Vagina (tissue), 2 donors: ENCODE data around the gene WAPL.
"Not testable (repeated sequence)": the region's sequence is repeated elsewhere in the genome, so short reads cannot be mapped to it uniquely, and the experiment has no call there.

ENCODE experiments used
- POLR2A ChIP-seq, 2 donors: fragments of 450-650 bp; IDR thresholded peaks; one replicate each; pipeline ENCODE4 v1.6.1; 2017; ENCODE audit warnings: antibody characterized with exemption in 2 of 2, mild to moderate bottlenecking in 2 of 2, moderate library complexity in 2 of 2
- POLR2AphosphoS5 ChIP-seq, 2 donors: sonication (generic); formaldehyde crosslinking; IDR thresholded peaks; one replicate each; pipeline ENCODE4 v1.9.0; 2017; ENCODE audit warnings: antibody characterized with exemption in 2 of 2, mild to moderate bottlenecking in 2 of 2, low read depth in 1 of 2; ENCODE audit not compliant: insufficient read depth in 1 of 2
- TF ChIP-seq, protein P1 (sequence below), 3 experiments: fragments of 450-650 bp in 2 of 3; fragments of 200-600 bp in 1 of 3; sonication (generic) in 1 of 3; IDR thresholded peaks; one replicate each; pipeline ENCODE4 v1.5.1; 2017 to 2019; ENCODE audit warnings: antibody characterized with exemption in 3 of 3, mild to moderate bottlenecking in 2 of 3, moderate library complexity in 2 of 3

DNA sequence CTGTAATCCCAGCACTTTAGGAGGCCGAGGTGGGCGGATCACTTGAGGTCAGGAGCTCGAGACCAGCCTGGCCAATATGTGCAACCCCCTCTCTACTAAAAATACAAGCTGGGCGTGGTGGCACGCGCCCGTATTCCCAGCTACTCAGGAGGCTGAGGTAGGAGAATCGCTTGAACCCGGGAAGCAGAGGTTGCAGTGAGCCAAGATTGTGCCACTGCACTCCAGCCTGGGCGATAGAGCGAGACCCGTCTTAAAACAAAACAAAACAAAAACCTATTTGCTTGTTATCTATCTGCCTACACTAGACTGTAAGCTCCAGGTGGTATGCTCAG lies 132.5 kb downstream of the WAPL start:
- not testable (repeated sequence) for TF ChIP-seq POLR2A (IDR thresholded peaks at IDR 0.05); POLR2AphosphoS5 (IDR thresholded peaks at IDR 0.05; ENCODE audit: insufficient read depth in 1 of 2, low read depth in 1 of 2)
- TF ChIP-seq, protein P1, sequence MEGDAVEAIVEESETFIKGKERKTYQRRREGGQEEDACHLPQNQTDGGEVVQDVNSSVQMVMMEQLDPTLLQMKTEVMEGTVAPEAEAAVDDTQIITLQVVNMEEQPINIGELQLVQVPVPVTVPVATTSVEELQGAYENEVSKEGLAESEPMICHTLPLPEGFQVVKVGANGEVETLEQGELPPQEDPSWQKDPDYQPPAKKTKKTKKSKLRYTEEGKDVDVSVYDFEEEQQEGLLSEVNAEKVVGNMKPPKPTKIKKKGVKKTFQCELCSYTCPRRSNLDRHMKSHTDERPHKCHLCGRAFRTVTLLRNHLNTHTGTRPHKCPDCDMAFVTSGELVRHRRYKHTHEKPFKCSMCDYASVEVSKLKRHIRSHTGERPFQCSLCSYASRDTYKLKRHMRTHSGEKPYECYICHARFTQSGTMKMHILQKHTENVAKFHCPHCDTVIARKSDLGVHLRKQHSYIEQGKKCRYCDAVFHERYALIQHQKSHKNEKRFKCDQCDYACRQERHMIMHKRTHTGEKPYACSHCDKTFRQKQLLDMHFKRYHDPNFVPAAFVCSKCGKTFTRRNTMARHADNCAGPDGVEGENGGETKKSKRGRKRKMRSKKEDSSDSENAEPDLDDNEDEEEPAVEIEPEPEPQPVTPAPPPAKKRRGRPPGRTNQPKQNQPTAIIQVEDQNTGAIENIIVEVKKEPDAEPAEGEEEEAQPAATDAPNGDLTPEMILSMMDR (IDR thresholded peaks at IDR 0.05), result not testable (repeated sequence)
